Eye (tissue), 1 donor: Measurements from ENCODE around the gene ABCC8.

Source experiments
- DNase-seq: peaks from one replicate; pipeline ENCODE4 v3.0.0-alpha.2; 2015

ABCC8 gene

DNA sequence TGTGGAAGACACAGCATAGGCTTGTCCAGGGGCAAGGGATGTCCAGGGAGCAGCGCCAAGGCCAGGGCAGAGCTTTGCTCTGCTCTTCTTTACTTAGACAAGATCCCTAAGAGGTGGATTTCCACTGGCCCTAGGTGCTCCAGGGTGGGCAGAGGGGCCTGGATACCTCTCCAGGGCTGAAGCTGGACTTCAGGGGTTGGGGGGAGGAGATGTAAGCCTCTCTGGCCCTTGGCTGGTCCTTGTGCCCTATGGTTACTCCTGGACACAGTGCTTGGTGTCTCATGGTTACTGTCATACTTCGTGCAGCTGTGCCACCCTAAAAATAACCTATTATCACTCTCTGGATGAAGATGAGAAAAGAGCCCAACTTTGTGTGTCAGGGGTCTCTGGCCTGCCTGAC lies 75.3 kb downstream of the ABCC8 start:
- no peak for DNase-seq

- DNase-seq, result no peak
These were observed 76.4 kb downstream of the ABCC8 start for GRCh38 chr11:17400048-17400775.

- DNase-seq, result no peak
These were observed 77.4 kb downstream of the ABCC8 start for GRCh38 chr11:17399236-17399635.

DNA sequence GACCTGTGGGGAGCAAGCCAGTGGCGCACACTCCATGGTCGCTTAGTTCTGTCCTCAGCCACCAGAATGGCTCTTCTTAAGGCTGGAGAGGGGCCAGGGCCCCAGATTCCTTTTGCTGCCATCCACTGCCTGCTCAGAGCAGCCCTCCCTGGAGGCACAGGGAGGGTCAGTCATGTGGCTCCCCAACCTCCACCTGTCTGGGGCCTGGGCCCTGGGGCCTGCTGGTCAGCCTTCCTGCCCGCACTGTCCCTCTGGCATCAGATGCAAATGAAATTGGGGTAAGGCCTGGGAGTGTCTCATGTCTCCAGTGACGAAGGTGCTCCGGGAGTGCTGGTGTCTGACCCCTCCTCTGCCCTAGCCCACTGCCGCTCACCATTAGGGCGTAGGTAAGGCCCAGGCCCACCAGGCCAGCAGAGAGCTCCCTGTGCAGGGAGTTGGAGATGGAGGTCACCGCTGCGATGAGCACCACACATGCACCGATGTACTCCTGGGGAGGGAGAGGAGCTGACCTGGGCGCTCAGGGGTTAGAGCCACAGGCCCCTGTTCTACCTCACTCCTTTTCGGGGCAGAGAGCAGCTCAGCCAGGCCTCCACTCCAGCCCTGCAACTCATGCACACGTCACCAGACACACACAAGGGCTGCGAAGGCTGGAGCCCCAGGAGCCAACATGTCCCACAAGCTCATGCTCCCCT lies 79.2 kb downstream of the ABCC8 start:
- DNase-seq, result no peak

DNA sequence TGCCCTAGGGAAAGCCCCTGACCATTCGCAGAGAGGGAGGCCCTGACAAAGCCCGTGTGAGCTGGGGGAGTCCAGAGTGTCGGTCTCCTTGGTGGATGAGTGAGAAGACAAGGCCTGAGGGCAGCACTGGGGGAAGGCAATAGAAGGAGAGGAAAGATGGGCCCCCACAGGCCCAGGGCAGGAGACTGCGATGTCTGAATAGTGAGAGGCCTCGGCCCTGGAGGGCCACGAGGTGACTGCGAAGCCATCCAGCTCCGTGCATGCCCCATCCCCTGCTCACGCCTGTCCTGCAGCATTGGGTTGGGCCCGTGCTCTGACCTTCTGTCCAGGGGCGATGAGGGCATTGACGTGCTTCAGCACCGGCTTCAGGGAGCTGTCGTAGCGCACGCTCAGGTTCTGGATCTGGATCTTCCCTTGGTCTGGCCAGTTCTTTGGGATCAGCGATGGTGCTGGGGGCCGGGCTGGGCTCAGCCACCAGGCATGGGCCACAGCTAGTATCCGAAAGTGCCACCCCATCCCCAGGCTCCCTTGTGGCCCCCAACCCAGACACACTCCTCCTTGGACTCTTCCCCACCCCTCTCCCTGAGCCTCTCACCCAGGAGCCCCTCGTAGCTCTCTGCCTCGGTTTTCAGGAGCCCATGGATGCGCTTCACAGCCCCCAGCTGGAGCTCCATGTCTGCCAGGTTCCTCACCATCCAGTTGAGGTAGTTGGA lies 79.9 kb downstream of the ABCC8 start:
- DNase-seq, result no peak

GRCh38 chr11:17395978-17396377 lies 80.7 kb downstream of the ABCC8 start:
- no peak for DNase-seq

DNA sequence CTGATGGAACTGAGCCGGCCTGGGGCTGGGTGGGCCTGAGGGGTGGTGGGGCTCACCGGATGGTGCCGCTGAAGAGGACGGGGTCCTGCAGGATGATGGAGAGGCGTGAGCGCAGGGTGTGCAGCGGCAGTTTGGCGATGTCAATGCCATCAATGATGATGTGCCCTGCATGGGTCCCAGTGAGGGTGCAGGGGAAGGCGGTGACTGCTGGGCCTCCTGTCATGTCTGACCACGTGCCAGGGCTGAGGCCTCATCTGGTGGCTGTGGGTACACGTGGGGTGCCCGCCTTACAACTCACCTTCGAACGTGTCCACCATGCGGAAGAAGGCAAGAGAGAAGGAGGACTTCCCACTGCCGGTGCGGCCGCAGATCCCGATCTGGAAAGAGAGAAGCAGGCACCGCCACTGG lies 81.1 kb downstream of the ABCC8 start:
- no peak for DNase-seq

- DNase-seq, result no peak
These were observed 81.8 kb downstream of the ABCC8 start for GRCh38 chr11:17394743-17395390.

DNA sequence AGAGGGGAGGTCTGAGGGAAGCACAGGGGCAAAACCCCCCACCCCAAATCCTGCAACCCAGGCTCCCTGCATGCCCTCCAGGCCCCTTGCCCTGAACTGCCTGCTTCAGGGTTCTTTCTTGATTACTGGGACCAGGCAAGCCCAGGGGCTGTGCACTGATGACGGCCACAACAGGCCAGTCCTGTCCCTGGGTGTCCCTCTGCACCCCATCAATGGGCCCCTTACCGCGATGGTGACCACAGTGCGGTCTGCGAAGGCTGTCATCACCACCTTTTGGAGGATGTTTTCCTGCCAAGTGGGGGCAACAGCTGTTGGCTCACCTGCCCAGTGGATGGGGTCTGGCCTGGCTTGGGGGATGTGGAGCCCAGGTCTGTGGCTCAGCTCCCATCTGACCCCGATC lies 83.2 kb downstream of the ABCC8 start:
- DNase-seq, result no peak

- no peak for DNase-seq
These were observed 83.8 kb downstream of the ABCC8 start for GRCh38 chr11:17392872-17393271.

GRCh38 chr11:17391493-17392355 lies 84.9 kb downstream of the ABCC8 start:
- no peak for DNase-seq

DNA sequence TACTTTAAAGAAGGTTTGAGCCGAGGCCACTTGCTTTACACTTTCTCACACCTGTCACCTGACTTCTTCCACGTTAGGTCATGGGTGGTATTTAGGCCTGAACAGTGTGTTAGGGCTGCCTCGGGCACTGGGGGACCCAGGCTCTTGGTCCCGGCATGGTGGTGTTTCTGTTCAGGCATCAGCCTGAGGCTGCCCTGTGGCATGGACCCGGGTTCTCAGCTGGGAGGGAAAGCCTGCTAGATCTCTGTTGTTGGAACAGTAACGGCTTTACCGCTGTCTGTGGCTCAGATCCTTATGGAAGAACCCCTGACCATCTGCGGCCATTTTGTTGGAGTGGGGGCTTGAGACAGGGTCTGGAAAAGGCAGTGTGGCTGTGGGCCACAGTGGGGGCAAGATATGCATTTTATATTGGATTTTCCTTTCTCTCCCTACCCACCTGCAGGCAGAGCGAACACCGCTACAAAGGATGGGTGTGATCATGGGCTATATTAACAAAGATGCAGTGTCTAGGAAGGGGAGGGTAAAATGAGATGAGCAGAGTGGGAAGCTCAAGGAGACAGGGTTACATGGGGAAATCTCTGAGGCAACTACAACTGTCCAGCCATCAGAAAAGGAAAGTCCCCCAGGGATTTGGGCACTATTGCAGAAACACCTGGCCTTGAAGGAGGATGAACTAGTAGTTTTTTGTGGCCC lies 86.5 kb downstream of the ABCC8 start:
- no peak for DNase-seq

GRCh38 chr11:17389211-17389956 lies 87.3 kb downstream of the ABCC8 start:
- DNase-seq, result peak; percentile 91

- DNase-seq, result no peak
These were observed 87.9 kb downstream of the ABCC8 start, which contains the start of gene KCNJ11 for GRCh38 chr11:17388609-17389210. Gene KCNJ11 (minus strand): TSS chr11:17388659. CDS start chr11:17388091, 568 bp downstream.

- DNase-seq, result no peak
These were observed 88.8 kb downstream of the ABCC8 start for GRCh38 chr11:17387811-17388210.

DNA sequence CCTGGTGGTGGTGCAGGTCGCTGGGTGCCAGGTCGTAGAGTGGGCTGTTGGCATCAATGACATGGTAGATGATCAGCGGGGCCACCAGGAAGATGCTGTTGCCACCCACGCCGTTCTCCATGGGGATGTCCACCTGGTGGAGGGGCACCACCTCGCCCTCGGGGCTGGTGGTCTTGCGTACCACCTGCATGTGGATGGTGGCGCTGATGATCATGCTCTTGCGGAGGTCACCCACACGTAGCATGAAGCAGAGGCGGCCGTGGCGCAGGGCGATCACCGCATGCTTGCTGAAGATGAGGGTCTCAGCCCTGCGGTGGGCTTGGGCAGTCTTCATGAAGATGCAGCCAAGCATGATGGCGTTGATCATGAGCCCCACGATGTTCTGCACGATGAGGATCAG lies 89.4 kb downstream of the ABCC8 start:
- DNase-seq, result no peak

- peak; percentile 68 for DNase-seq
These were observed 90.1 kb downstream of the ABCC8 start for GRCh38 chr11:17386331-17387084.

DNA sequence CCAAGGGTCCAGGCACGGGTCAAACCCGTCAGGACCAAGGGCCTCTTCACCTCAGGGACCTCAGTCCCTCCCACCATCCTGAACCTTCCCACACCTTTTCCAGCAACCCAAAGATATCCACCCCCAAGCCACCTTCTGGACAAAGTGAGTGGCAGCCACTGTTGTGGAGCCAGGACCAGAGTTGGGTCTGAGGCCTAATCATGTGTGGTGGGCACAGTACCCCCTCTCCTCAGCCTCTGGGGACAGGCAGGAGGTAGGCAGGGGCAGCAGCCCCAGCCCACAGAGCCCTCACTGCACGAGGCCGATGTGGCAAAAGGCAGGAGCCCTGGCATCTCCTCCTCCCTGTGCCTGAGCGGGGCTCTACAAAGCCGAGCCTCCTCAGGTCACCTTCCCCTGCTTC lies 90.7 kb downstream of the ABCC8 start:
- no peak for DNase-seq

- DNase-seq, result no peak
These were observed 91.2 kb downstream of the ABCC8 start for GRCh38 chr11:17385492-17385891.
